ENCODE results near the gene C2orf81.

Gene C2orf81

DNA sequence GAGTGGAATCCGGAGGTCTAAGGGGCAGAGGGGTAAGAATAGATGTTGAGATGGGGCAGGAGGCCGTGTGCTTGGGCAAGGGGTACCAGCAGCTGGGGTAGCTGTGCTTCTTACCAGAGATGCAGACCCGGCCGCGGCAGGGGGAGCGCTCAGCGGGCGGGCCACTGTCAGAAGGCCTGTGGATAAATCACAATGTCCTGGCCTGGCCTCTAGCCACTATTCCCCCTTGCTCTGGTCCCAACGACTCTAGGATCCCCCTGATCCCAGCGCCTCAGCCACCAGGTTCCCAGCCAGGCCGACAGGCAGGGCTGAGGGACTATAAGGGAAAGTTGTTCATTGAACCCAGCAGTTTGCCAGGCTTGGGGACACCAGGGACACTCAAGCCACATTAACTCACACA is 9.1 kb upstream of the C2orf81 start:
- no peak for DNase-seq (ENCODE audit: low read depth)
- no peak overlapping the region for H3K4me3 ChIP-seq (ENCODE audit: control insufficient read depth, low read depth, low read length)
- TF ChIP-seq, protein P1, sequence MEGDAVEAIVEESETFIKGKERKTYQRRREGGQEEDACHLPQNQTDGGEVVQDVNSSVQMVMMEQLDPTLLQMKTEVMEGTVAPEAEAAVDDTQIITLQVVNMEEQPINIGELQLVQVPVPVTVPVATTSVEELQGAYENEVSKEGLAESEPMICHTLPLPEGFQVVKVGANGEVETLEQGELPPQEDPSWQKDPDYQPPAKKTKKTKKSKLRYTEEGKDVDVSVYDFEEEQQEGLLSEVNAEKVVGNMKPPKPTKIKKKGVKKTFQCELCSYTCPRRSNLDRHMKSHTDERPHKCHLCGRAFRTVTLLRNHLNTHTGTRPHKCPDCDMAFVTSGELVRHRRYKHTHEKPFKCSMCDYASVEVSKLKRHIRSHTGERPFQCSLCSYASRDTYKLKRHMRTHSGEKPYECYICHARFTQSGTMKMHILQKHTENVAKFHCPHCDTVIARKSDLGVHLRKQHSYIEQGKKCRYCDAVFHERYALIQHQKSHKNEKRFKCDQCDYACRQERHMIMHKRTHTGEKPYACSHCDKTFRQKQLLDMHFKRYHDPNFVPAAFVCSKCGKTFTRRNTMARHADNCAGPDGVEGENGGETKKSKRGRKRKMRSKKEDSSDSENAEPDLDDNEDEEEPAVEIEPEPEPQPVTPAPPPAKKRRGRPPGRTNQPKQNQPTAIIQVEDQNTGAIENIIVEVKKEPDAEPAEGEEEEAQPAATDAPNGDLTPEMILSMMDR (IDR thresholded peaks at IDR 0.05; ENCODE audit: control insufficient read depth, insufficient read depth, low read depth, low read length, missing control alignments) = no peak

DNA sequence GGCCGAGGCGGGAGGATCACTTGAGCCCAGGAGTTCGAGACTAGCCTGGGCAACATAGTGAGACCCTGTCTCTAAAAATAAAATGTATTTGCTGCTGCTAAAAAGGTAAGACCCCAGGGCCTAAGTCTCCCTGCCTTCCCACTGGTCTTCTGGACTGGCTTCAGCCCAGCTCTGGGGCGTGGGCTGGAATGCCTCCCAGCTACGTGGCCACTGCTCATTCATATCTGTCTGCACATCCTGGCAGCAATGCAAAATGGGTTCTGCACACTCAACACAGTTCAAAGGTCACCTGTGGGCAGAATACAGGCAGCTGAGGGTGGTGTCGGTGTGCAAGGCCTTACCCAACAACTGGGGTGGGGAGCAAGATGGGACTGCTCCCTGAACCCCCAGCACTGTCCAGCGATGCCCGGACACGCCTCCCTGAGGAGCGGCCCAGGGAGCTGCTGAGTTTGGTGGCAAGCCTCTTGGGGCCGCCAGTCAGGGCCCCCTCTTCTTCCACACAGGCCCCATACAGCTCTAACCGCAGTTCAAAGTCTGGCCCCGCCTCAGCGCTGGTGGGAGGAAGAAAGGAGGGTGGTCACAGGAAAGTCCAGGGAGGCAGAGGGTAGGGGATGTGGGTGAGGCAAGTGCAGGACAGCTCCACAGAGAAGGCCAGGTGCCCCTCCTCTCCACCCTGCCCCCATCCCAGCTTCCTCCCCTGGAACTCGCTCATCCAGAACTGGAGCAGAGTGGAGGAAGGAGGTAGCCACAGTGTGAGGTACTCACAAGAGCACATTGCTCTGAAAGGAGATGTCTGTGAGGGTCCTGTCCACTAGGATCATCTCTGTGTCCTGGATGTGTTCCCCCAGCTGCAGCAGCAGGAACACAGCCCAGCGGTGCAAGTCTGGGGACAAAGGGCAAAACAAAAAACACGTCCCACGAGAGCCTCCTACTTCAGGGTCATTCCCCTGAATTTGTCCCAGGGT is 8.3 kb upstream of the C2orf81 start:
- TF ChIP-seq, protein P1 (IDR thresholded peaks at IDR 0.05; ENCODE audit: control insufficient read depth, insufficient read depth, low read depth, low read length, missing control alignments) = no peak
- H3K4me3 ChIP-seq (ENCODE audit: control insufficient read depth, low read depth, low read length) = no peak overlapping the region
- DNase-seq (ENCODE audit: low read depth) = no peak

DNA sequence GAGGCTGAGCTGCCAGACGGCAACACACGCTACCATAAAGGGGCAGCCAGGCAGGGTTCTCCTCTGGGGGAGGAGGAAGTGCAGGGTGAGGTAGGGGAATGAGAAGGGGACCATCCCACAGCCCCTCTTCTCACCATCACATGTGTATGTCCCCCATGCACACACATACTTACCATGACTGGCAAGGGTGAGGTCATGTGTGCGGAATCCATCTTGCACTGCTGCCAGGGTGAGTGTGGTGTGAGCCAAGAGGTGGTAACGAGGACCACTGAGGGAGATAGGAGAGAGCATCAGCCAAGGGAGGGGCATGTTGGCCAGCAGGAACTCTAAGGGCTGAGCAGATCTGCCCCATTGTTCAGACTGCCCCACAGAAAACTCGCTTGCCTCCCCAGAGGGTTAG is 7.3 kb upstream of the C2orf81 start:
- DNase-seq (ENCODE audit: low read depth) = no peak
- TF ChIP-seq, protein P1 (IDR thresholded peaks at IDR 0.05; ENCODE audit: control insufficient read depth, insufficient read depth, low read depth, low read length, missing control alignments) = no peak
- H3K4me3 ChIP-seq (ENCODE audit: control insufficient read depth, low read depth, low read length) = no peak overlapping the region

DNA sequence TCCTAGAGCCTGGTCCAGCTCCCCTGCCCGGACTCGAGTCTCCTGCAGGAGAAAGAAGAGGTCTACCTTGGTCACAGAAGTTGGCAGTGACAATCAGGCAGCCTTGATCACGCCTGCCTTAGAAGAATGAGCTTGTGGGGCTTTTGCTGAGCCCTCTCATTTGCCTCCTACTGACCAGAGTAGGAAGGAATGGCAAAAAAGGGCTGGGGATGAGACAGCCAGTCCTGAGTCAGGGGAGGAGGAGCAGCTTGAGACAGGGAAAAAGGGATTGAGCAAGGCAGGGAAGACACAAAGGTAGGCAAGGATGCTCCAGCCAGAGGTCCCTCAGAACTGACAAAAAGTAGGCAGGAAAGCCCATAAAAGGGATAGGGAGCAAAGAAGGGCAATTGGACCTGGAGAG is 6.1 kb upstream of the C2orf81 start:
- H3K4me3 ChIP-seq (ENCODE audit: control insufficient read depth, low read depth, low read length) = no peak overlapping the region
- TF ChIP-seq, protein P1 (IDR thresholded peaks at IDR 0.05; ENCODE audit: control insufficient read depth, insufficient read depth, low read depth, low read length, missing control alignments) = peak; percentile 10
- no peak for DNase-seq (ENCODE audit: low read depth)

DNA sequence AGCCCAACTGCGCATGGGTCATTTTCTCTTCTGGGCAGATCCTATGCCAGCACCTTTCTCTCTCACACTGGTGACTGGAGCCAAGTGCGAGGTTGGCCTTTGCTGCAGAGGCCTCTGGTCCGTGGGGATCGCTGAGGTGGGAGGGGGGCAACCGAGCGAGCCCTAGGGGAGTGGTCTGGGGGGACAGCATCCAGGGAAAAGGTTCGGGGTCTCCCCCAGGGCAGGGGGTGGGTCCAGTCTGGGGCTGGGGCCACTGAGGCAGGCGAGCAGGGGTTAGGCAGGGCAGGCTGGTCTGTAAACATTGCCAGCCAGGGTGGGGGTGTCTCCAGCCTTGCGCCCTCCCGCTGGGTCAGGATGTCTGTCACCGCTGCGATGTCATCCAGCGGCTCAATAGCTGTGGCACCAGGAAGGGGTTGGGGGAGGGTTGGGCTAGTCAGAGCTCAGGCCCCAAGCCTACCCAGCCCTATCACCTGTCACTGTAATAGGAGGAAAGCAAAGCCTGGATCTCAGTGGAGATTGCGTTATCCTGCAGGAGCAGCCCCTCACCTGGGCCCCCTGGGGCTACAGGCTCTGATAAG is 4.9 kb upstream of the C2orf81 start:
- no peak for DNase-seq (ENCODE audit: low read depth)
- H3K4me3 ChIP-seq (ENCODE audit: control insufficient read depth, low read depth, low read length) = no peak overlapping the region
- TF ChIP-seq, protein P1 (IDR thresholded peaks at IDR 0.05; ENCODE audit: control insufficient read depth, insufficient read depth, low read depth, low read length, missing control alignments) = no peak

DNA sequence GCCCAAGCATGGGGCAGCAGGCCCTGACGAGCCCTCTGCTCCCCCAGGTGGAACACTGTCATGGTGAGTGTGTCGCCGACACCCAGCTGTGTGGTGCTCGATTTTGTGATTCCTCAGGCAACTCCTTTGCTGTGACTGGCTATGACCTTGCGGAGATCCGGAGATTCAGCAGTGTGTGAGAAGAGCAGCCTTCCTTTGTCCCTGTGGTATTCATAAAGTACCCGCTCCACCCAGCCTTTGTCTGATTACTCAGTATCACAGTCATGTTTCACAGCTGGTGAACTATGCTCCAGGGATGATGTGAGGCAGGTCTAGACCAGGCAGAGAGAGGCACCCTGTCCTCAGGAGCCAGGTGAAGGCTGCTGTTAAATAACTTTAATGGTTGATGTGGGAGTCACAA is 4.1 kb upstream of the C2orf81 start:
- TF ChIP-seq, protein P1 (IDR thresholded peaks at IDR 0.05; ENCODE audit: control insufficient read depth, insufficient read depth, low read depth, low read length, missing control alignments) = no peak
- H3K4me3 ChIP-seq (ENCODE audit: control insufficient read depth, low read depth, low read length) = no peak overlapping the region
- DNase-seq (ENCODE audit: low read depth) = no peak
